HEK293 (cell line): Measurements from ENCODE around the gene USP3.
A peak's percentile ranks its signal among the peaks of the same experiment; 100 is the strongest.

Experiments used
- CTCF ChIA-PET: fragments of 350-600 bp; formaldehyde crosslinking; extraction: SDS; loops from one replicate; lab custom pipeline; 2021; ENCODE audit warnings: antibody characterized with exemption; lab: Yijun Ruan, JAX
- POLR2A ChIA-PET: fragments of 300-600 bp; formaldehyde crosslinking; extraction: SDS; loops from one replicate; lab custom pipeline; 2020; ENCODE audit warnings: antibody characterized with exemption, inconsistent platforms; lab: Yijun Ruan, JAX
- H3K27ac ChIP-seq: fragments of 200-500 bp; sonication (Bioruptor generic); 2 replicates; pipeline ENCODE4 v1.5.1; 2014; ENCODE audit warnings: low read depth, low read length, control low read depth, inconsistent platforms; ENCODE audit errors: extremely low read depth
- H3K36me3 ChIP-seq, 2 experiments: fragments of 200-500 bp in 1 of 2; sonication (Bioruptor generic) in 1 of 2; 1 replicate in 1 of 2; 2 replicates in 1 of 2; pipeline ENCODE4 v1.5.1; 2014 to 2017; ENCODE audit warnings: inconsistent platforms in 2 of 2, low read length in 2 of 2; ENCODE audit not compliant: control insufficient read depth in 2 of 2, insufficient read depth in 1 of 2
- H3K4me1 ChIP-seq: fragments of 200-500 bp; sonication (Bioruptor generic); 2 replicates; pipeline ENCODE4 v1.5.1; 2014; ENCODE audit warnings: mild to moderate bottlenecking, low read length, inconsistent platforms; ENCODE audit not compliant: control insufficient read depth, insufficient read depth
- H3K4me3 ChIP-seq: 2 replicates; pipeline ENCODE4 v1.5.1; 2011; ENCODE audit warnings: low read depth, mild to moderate bottlenecking, control low read depth, low read length, moderate library complexity
- H3K9me3 ChIP-seq: fragments of 200-500 bp; sonication (Bioruptor generic); 2 replicates; pipeline ENCODE4 v1.5.1; 2014; ENCODE audit warnings: low read depth, low read length, inconsistent platforms; ENCODE audit not compliant: control insufficient read depth, insufficient read depth
- GFI1B ChIP-seq: fragments of 450-650 bp; formaldehyde crosslinking; IDR thresholded peaks from 2 replicates; pipeline ENCODE4 v1.5.1; 2016; ENCODE audit warnings: missing biosample characterization, missing genetic modification characterization
- IKZF3 ChIP-seq: fragments of 450-650 bp; IDR thresholded peaks from 2 replicates; pipeline ENCODE4 v1.5.0; 2018; ENCODE audit warnings: missing biosample characterization, mild to moderate bottlenecking, missing genetic modification characterization, moderate library complexity
- REPIN1 ChIP-seq: fragments of 450-650 bp; formaldehyde crosslinking; IDR thresholded peaks from 2 replicates; pipeline ENCODE4 v1.5.1; 2017; ENCODE audit warnings: missing biosample characterization, missing genetic modification characterization, low read depth
- ZEB2 ChIP-seq: fragments of 450-650 bp; formaldehyde crosslinking; IDR thresholded peaks from 2 replicates; pipeline ENCODE4 v1.5.1; 2016; ENCODE audit warnings: missing biosample characterization, missing genetic modification characterization
- ZNF121 ChIP-seq: fragments of 450-650 bp; formaldehyde crosslinking; IDR thresholded peaks from 2 replicates; pipeline ENCODE4 v1.5.1; 2016; ENCODE audit warnings: missing biosample characterization, missing genetic modification characterization
- ZNF19 ChIP-seq: fragments of 450-650 bp; formaldehyde crosslinking; IDR thresholded peaks from 2 replicates; pipeline ENCODE4; 2016; ENCODE audit warnings: missing biosample characterization, missing genetic modification characterization, low read depth
- ZNF223 ChIP-seq: fragments of 450-650 bp; formaldehyde crosslinking; IDR thresholded peaks from 2 replicates; pipeline ENCODE4 v1.5.1; 2016; ENCODE audit warnings: missing biosample characterization, missing genetic modification characterization
- ZNF302 ChIP-seq: fragments of 450-650 bp; formaldehyde crosslinking; IDR thresholded peaks from 2 replicates; pipeline ENCODE4 v1.5.1; 2016; ENCODE audit warnings: missing biosample characterization, missing genetic modification characterization, low read depth
- ZNF311 ChIP-seq: fragments of 450-650 bp; formaldehyde crosslinking; IDR thresholded peaks from 2 replicates; pipeline ENCODE4 v1.5.1; 2017; ENCODE audit warnings: missing biosample characterization, missing genetic modification characterization, borderline replicate concordance
- ZNF341 ChIP-seq: fragments of 450-650 bp; formaldehyde crosslinking; IDR thresholded peaks from 2 replicates; pipeline ENCODE4; 2016; ENCODE audit warnings: low read depth, missing biosample characterization, missing genetic modification characterization
- ZNF350 ChIP-seq: fragments of 450-650 bp; formaldehyde crosslinking; IDR thresholded peaks from 2 replicates; pipeline ENCODE4 v1.5.0; 2017; ENCODE audit warnings: missing biosample characterization, mild to moderate bottlenecking, missing genetic modification characterization
- ZNF433 ChIP-seq: fragments of 450-650 bp; formaldehyde crosslinking; IDR thresholded peaks from 2 replicates; pipeline ENCODE4 v1.5.1; 2016; ENCODE audit warnings: missing biosample characterization, missing genetic modification characterization, low read depth
- ZNF510 ChIP-seq: fragments of 450-650 bp; formaldehyde crosslinking; IDR thresholded peaks from 2 replicates; pipeline ENCODE4 v1.5.1; 2018; ENCODE audit warnings: mild to moderate bottlenecking, missing genetic modification characterization, missing biosample characterization; ENCODE audit not compliant: insufficient replicate concordance
- ZNF544 ChIP-seq: fragments of 450-650 bp; formaldehyde crosslinking; IDR thresholded peaks from 2 replicates; pipeline ENCODE4 v1.5.0; 2017; ENCODE audit warnings: missing biosample characterization, missing genetic modification characterization
- ZNF548 ChIP-seq: fragments of 450-650 bp; formaldehyde crosslinking; IDR thresholded peaks from 2 replicates; pipeline ENCODE4 v1.5.1; 2016; ENCODE audit warnings: missing biosample characterization, missing genetic modification characterization
- ZNF600 ChIP-seq: fragments of 450-650 bp; formaldehyde crosslinking; IDR thresholded peaks from 2 replicates; pipeline ENCODE4 v1.5.1; 2016; ENCODE audit warnings: missing biosample characterization, missing genetic modification characterization
- ZNF677 ChIP-seq: fragments of 450-650 bp; IDR thresholded peaks from 2 replicates; pipeline ENCODE4 v1.5.0; 2018; ENCODE audit warnings: missing biosample characterization, mild to moderate bottlenecking, missing genetic modification characterization, moderate library complexity
- TF ChIP-seq, protein P1 (sequence below): fragments of 450-650 bp; IDR thresholded peaks from 2 replicates; pipeline ENCODE4 v1.5.1; 2018; ENCODE audit warnings: missing biosample characterization, missing genetic modification characterization
- TF ChIP-seq, protein P2 (sequence below): fragments of 450-650 bp; formaldehyde crosslinking; IDR thresholded peaks from 2 replicates; pipeline ENCODE4 v1.5.1; 2017; ENCODE audit warnings: missing biosample characterization, missing genetic modification characterization
- TF ChIP-seq, protein P3 (sequence below): fragments of 450-650 bp; formaldehyde crosslinking; IDR thresholded peaks from 2 replicates; pipeline ENCODE4 v1.5.1; 2016; ENCODE audit warnings: missing biosample characterization, missing genetic modification characterization
- TF ChIP-seq, protein P4 (sequence below): fragments of 450-650 bp; formaldehyde crosslinking; IDR thresholded peaks from 2 replicates; pipeline ENCODE4 v1.5.1; 2017; ENCODE audit warnings: missing biosample characterization, missing genetic modification characterization
- TF ChIP-seq, protein P5 (sequence below): fragments of 450-650 bp; formaldehyde crosslinking; IDR thresholded peaks from 2 replicates; pipeline ENCODE4 v1.5.1; 2016; ENCODE audit warnings: missing biosample characterization, missing genetic modification characterization
- TF ChIP-seq, protein P6 (sequence below): fragments of 450-650 bp; formaldehyde crosslinking; IDR thresholded peaks from 2 replicates; pipeline ENCODE4 v1.5.1; 2016; ENCODE audit warnings: missing biosample characterization, missing genetic modification characterization
- TF ChIP-seq, protein P7 (sequence below): fragments of 450-650 bp; formaldehyde crosslinking; IDR thresholded peaks from 2 replicates; pipeline ENCODE4 v1.5.1; 2016; ENCODE audit warnings: missing biosample characterization, missing genetic modification characterization, low read depth

Gene USP3

DNA sequence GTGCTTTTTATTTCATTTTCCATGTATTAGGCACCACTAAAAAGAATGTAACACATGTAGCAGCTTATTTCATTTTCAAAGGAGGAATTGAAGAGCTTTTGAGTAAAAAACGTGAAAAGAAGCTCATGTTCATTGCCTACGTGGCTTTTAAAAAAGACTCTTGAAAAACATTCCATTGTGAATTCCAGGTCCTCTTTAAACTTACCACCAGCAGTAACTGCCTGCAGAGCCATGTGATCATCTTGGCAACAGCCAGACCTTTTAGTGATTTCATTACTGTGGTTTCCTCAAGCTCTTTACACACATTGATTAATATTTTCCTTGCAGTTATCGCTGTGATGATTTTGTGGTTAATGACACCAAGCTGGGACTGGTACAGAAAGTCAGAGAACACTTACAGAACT lies 49.0 kb downstream of the USP3 start (continued):
- TF ChIP-seq, protein P1, sequence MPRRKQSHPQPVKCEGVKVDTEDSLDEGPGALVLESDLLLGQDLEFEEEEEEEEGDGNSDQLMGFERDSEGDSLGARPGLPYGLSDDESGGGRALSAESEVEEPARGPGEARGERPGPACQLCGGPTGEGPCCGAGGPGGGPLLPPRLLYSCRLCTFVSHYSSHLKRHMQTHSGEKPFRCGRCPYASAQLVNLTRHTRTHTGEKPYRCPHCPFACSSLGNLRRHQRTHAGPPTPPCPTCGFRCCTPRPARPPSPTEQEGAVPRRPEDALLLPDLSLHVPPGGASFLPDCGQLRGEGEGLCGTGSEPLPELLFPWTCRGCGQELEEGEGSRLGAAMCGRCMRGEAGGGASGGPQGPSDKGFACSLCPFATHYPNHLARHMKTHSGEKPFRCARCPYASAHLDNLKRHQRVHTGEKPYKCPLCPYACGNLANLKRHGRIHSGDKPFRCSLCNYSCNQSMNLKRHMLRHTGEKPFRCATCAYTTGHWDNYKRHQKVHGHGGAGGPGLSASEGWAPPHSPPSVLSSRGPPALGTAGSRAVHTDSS, result no peak
- TF ChIP-seq, protein P2, sequence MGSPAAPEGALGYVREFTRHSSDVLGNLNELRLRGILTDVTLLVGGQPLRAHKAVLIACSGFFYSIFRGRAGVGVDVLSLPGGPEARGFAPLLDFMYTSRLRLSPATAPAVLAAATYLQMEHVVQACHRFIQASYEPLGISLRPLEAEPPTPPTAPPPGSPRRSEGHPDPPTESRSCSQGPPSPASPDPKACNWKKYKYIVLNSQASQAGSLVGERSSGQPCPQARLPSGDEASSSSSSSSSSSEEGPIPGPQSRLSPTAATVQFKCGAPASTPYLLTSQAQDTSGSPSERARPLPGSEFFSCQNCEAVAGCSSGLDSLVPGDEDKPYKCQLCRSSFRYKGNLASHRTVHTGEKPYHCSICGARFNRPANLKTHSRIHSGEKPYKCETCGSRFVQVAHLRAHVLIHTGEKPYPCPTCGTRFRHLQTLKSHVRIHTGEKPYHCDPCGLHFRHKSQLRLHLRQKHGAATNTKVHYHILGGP (tag by site-specific recombination), result 0 out of 2 replicates have a peak, but pooled peaks have one; percentile 21
- TF ChIP-seq, protein P3, sequence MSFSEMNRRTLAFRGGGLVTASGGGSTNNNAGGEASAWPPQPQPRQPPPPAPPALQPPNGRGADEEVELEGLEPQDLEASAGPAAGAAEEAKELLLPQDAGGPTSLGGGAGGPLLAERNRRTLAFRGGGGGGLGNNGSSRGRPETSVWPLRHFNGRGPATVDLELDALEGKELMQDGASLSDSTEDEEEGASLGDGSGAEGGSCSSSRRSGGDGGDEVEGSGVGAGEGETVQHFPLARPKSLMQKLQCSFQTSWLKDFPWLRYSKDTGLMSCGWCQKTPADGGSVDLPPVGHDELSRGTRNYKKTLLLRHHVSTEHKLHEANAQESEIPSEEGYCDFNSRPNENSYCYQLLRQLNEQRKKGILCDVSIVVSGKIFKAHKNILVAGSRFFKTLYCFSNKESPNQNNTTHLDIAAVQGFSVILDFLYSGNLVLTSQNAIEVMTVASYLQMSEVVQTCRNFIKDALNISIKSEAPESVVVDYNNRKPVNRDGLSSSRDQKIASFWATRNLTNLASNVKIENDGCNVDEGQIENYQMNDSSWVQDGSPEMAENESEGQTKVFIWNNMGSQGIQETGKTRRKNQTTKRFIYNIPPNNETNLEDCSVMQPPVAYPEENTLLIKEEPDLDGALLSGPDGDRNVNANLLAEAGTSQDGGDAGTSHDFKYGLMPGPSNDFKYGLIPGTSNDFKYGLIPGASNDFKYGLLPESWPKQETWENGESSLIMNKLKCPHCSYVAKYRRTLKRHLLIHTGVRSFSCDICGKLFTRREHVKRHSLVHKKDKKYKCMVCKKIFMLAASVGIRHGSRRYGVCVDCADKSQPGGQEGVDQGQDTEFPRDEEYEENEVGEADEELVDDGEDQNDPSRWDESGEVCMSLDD (tag by site-specific recombination), result no peak
- TF ChIP-seq REPIN1, result no peak
- TF ChIP-seq, protein P4, sequence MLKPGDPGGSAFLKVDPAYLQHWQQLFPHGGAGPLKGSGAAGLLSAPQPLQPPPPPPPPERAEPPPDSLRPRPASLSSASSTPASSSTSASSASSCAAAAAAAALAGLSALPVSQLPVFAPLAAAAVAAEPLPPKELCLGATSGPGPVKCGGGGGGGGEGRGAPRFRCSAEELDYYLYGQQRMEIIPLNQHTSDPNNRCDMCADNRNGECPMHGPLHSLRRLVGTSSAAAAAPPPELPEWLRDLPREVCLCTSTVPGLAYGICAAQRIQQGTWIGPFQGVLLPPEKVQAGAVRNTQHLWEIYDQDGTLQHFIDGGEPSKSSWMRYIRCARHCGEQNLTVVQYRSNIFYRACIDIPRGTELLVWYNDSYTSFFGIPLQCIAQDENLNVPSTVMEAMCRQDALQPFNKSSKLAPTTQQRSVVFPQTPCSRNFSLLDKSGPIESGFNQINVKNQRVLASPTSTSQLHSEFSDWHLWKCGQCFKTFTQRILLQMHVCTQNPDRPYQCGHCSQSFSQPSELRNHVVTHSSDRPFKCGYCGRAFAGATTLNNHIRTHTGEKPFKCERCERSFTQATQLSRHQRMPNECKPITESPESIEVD, result peak; percentile 90
- no peak for TF ChIP-seq ZNF433 (tag by site-specific recombination)
- peak; percentile 37; the same call in 1 of the 2 replicates for TF ChIP-seq IKZF3 (tag by site-specific recombination)
- TF ChIP-seq ZEB2 (tag by site-specific recombination), result peak; percentile 31; the same call in 1 of the 2 replicates
- no peak for TF ChIP-seq ZNF19 (tag by site-specific recombination)
- TF ChIP-seq ZNF677 (tag by site-specific recombination), result no peak
- 0 out of 2 replicates have a peak, but pooled peaks have one; percentile 14 for TF ChIP-seq GFI1B (tag by site-specific recombination)

DNA sequence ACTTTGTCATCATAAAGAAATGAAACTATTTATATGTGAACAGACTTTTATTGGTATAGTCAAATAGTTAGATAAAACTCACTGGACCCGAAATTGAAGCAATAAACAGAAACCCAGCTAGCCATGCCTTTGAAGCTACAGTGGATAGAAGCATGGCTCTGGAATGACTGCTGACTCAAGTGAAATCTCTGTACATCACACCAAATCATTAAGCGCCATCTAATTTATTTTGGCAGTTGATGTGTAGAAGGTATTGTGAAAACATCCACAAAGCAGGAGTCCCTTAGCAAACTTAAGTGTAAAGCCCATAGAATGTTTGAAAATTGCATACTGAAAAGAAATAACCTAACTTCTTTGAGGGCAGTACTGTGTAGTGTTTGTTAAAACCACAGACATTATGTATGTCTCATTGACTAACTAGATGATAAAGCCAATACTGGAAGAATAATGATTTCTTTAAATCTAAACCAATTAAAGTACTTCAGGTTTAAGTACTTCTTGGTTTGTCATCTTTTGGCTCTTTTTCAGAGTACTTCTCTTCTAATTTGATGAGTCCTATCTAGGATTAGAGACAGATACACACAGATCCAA lies 50.0 kb downstream of the USP3 start:
- ChIA-PET POLR2A (no interaction called here), CTCF (interaction anchor here (1.0 kb wide), 1 partner anchor 46 kb away, joined by 3 read pairs; no protein-coding TSS in a partner anchor)
- Histone ChIP-seq H3K4me1 (peaks cover 18% of the 10 kb centered on the region; the same call in 1 of the 2 replicates), H3K36me3 (peaks cover 0 to 8% of the 10 kb centered on the region in 2 experiments; a peak in 2 of 3 replicates), H3K9me3 (no peaks in the 10 kb centered on the region), H3K4me3 (no peak overlapping the region), H3K27ac (no peak overlapping the region)
- TF ChIP-seq, protein P5, sequence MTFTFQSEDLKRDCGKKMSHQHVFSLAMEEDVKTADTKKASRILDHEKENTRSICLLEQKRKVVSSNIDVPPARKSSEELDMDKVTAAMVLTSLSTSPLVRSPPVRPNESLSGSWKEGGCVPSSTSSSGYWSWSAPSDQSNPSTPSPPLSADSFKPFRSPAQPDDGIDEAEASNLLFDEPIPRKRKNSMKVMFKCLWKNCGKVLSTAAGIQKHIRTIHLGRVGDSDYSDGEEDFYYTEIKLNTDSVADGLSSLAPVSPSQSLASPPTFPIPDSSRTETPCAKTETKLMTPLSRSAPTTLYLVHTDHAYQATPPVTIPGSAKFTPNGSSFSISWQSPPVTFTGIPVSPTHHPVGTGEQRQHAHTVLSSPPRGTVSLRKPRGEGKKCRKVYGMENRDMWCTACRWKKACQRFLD (tag by site-specific recombination), result no peak
- TF ChIP-seq ZNF600 (tag by site-specific recombination) (no peak), ZNF19 (tag by site-specific recombination) (no peak), ZNF350 (tag by site-specific recombination) (no peak), ZNF302 (tag by site-specific recombination) (no peak), ZNF544 (tag by site-specific recombination) (no peak), ZNF341 (no peak), ZNF121 (tag by site-specific recombination) (no peak), ZNF311 (tag by site-specific recombination) (no peak), ZNF223 (no peak), ZNF548 (tag by site-specific recombination) (no peak), ZEB2 (tag by site-specific recombination) (no peak), ZNF510 (tag by site-specific recombination) (no peak)
- TF ChIP-seq, protein P6, sequence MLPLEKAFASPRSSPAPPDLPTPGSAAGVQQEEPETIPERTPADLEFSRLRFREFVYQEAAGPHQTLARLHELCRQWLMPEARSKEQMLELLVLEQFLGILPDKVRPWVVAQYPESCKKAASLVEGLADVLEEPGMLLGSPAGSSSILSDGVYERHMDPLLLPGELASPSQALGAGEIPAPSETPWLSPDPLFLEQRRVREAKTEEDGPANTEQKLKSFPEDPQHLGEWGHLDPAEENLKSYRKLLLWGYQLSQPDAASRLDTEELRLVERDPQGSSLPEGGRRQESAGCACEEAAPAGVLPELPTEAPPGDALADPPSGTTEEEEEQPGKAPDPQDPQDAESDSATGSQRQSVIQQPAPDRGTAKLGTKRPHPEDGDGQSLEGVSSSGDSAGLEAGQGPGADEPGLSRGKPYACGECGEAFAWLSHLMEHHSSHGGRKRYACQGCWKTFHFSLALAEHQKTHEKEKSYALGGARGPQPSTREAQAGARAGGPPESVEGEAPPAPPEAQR, result no peak
- TF ChIP-seq, protein P7, sequence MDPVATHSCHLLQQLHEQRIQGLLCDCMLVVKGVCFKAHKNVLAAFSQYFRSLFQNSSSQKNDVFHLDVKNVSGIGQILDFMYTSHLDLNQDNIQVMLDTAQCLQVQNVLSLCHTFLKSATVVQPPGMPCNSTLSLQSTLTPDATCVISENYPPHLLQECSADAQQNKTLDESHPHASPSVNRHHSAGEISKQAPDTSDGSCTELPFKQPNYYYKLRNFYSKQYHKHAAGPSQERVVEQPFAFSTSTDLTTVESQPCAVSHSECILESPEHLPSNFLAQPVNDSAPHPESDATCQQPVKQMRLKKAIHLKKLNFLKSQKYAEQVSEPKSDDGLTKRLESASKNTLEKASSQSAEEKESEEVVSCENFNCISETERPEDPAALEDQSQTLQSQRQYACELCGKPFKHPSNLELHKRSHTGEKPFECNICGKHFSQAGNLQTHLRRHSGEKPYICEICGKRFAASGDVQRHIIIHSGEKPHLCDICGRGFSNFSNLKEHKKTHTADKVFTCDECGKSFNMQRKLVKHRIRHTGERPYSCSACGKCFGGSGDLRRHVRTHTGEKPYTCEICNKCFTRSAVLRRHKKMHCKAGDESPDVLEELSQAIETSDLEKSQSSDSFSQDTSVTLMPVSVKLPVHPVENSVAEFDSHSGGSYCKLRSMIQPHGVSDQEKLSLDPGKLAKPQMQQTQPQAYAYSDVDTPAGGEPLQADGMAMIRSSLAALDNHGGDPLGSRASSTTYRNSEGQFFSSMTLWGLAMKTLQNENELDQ (tag by site-specific recombination), result no peak
